Upper lobe of left lung (tissue), 4 donors: Measurements from ENCODE around the gene RER1.

Experiments used
- CTCF ChIP-seq, 6 experiments: fragments of 450-650 bp in 4 of 6; fragments of 200-600 bp in 2 of 6; sonication (generic) in 2 of 6; IDR thresholded peaks; one replicate each; pipeline ENCODE4 v1.5.1; 2016 to 2019; ENCODE audit warnings: antibody characterized with exemption in 6 of 6
- EP300 ChIP-seq, 4 donors: sonication (generic); formaldehyde crosslinking; IDR thresholded peaks; one replicate each; pipeline ENCODE4 v1.5.1; 2017; ENCODE audit warnings: antibody characterized with exemption in 4 of 4, control low read depth in 2 of 4
- POLR2A ChIP-seq, 4 donors: fragments of 450-650 bp; IDR thresholded peaks; one replicate each; pipeline ENCODE4 v1.5.1; 2016 to 2017; ENCODE audit warnings: antibody characterized with exemption in 4 of 4, mild to moderate bottlenecking in 2 of 4

DNA sequence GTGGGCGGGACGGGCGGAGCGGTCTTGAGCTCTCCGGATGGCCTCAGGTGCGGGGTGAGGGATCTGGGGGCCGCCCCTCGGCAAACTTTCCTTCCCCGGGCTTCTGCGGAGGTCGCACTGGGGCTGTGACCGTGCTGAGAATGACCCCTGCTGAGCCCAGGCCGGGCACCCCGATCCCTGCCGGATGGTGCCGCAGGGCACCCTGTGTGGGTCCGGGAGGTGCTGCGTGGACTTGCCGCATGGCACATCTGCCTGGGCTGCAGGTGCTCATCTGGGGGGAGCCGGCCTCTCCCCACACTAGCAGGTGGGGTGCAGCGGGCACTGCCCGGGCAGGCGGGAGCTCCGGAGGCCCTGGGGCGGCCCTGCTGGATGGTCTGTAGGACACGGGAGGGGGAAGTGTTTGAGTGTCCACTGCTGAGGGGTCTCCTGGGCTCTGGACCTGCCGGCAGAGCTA, 52.5 kb downstream of the RER1 start:
- no peak for TF ChIP-seq CTCF (IDR thresholded peaks at IDR 0.05)
- no peak for TF ChIP-seq POLR2A (IDR thresholded peaks at IDR 0.05)
- no peak for TF ChIP-seq EP300 (IDR thresholded peaks at IDR 0.05)
